Spleen (tissue), 7 donors: ENCODE data around the gene ARHGEF7.

ENCODE experiments used
- POLR2A ChIP-seq, 3 donors: fragments of 450-650 bp; IDR thresholded peaks; one replicate each; pipeline ENCODE4 v1.5.1; 2017; ENCODE audit warnings: antibody characterized with exemption in 3 of 3, mild to moderate bottlenecking in 1 of 3
- POLR2AphosphoS5 ChIP-seq, 3 donors: sonication (generic); formaldehyde crosslinking; IDR thresholded peaks; one replicate each; pipeline ENCODE4 v1.5.1; 2017; ENCODE audit warnings: antibody characterized with exemption in 3 of 3
- TF ChIP-seq, protein P1 (sequence below), 11 experiments: fragments of 200-600 bp in 7 of 11; fragments of 450-650 bp in 4 of 11; sonication (generic) in 4 of 11; IDR thresholded peaks in 8 of 11; conservative IDR thresholded peaks in 3 of 11; 1 replicate in 7 of 11; 2 replicates in 4 of 11; pipeline versions ENCODE4 v1.4.0 to v1.8.0; 2016 to 2021; ENCODE audit warnings: antibody characterized with exemption in 11 of 11, inconsistent platforms in 4 of 11, mild to moderate bottlenecking in 1 of 11
- donor health status: DM: no; HTN: no; CAD: no; lungs with moderate emphysema.
- donor health status: DM: no; HTN: no; CAD: no.
- donor health status: DM: no; HTN: no; CAD: no.

DNA sequence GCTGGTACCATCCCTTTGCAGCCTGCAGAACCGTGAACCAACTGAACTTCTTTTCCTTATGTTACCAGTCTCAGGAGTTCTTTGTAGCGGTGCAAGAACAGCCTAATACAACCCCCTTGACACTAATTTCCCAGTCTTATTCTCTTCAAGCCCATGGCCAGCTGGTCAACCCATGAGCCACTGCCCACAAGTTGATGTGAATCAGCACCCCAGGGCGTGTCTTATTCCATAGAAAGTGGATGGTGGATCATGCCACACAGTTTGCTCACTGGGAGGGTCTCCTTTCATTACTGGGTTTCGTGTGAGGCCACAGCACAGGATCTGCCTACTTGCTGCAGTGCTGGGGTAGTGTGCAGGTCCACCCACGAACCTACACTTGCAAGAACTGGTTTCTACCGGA is 232.3 kb downstream of the ARHGEF7 start:
- TF ChIP-seq, protein P1, sequence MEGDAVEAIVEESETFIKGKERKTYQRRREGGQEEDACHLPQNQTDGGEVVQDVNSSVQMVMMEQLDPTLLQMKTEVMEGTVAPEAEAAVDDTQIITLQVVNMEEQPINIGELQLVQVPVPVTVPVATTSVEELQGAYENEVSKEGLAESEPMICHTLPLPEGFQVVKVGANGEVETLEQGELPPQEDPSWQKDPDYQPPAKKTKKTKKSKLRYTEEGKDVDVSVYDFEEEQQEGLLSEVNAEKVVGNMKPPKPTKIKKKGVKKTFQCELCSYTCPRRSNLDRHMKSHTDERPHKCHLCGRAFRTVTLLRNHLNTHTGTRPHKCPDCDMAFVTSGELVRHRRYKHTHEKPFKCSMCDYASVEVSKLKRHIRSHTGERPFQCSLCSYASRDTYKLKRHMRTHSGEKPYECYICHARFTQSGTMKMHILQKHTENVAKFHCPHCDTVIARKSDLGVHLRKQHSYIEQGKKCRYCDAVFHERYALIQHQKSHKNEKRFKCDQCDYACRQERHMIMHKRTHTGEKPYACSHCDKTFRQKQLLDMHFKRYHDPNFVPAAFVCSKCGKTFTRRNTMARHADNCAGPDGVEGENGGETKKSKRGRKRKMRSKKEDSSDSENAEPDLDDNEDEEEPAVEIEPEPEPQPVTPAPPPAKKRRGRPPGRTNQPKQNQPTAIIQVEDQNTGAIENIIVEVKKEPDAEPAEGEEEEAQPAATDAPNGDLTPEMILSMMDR (IDR thresholded peaks at IDR 0.05 in 8 of 11, conservative IDR thresholded peaks at IDR 0.05 in 3 of 11), result no peak
- no peak for TF ChIP-seq POLR2A (IDR thresholded peaks at IDR 0.05)
- no peak for TF ChIP-seq POLR2AphosphoS5 (IDR thresholded peaks at IDR 0.05)
